SK-N-MC (cell line): ENCODE measurements around the gene PIGV.

Experiments used
- EZH2 ChIP-seq: fragments of 200-600 bp; sonication (generic); IDR thresholded peaks from one replicate; pipeline ENCODE4 v1.6.1; 2017; ENCODE audit warnings: antibody characterized with exemption
- FOXP2 ChIP-seq: optimal IDR thresholded peaks from 2 replicates; pipeline ENCODE3; 2011; ENCODE audit warnings: mild to moderate bottlenecking, moderate library complexity; ENCODE audit not compliant: insufficient read depth; ENCODE audit errors: extremely low read length, control extremely low read depth
- POLR2AphosphoS5 ChIP-seq: IDR thresholded peaks from 2 replicates; pipeline ENCODE4 v1.6.1; 2012; ENCODE audit warnings: mild to moderate bottlenecking, low read depth, low read length, borderline replicate concordance

DNA sequence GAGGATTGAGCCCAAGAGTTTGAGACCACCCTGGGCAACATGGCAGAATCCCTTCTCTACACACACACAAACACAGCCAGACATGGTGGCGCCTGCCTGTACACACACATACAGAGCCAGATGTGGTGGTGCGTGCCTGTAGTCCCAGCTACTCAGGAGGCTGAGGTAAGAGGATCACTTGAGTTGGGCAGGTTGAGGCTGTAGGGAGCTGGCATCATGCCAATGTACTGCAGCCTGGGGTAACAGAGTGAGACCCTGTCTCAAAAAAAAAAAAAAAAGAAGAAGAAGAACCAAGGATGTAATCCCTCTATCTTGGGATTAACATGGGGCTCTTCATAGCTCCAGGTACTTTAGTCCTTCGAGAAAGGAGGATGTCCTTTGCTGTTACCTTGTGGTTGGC is 29.4 kb upstream of the PIGV start:
- TF ChIP-seq EZH2 = no peak
- TF ChIP-seq POLR2AphosphoS5 = no peak
- TF ChIP-seq FOXP2 = no peak
